GM12872 (cell line): Measurements from ENCODE around the gene MATR3.

Source experiments
- TF ChIP-seq, protein P1 (sequence below): IDR thresholded peaks from 3 replicates; pipeline ENCODE4 v1.5.1; 2011; ENCODE audit warnings: low read depth, mild to moderate bottlenecking, low read length, moderate library complexity; ENCODE audit not compliant: insufficient read depth

MATR3 gene

GRCh38 chr5:139344177-139344576 is 50.6 kb downstream of the MATR3 start:
- TF ChIP-seq, protein P1, sequence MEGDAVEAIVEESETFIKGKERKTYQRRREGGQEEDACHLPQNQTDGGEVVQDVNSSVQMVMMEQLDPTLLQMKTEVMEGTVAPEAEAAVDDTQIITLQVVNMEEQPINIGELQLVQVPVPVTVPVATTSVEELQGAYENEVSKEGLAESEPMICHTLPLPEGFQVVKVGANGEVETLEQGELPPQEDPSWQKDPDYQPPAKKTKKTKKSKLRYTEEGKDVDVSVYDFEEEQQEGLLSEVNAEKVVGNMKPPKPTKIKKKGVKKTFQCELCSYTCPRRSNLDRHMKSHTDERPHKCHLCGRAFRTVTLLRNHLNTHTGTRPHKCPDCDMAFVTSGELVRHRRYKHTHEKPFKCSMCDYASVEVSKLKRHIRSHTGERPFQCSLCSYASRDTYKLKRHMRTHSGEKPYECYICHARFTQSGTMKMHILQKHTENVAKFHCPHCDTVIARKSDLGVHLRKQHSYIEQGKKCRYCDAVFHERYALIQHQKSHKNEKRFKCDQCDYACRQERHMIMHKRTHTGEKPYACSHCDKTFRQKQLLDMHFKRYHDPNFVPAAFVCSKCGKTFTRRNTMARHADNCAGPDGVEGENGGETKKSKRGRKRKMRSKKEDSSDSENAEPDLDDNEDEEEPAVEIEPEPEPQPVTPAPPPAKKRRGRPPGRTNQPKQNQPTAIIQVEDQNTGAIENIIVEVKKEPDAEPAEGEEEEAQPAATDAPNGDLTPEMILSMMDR: no peak

- TF ChIP-seq, protein P1: no peak
Measured at GRCh38 chr5:139354186-139354585, 60.6 kb downstream of the MATR3 start.

DNA sequence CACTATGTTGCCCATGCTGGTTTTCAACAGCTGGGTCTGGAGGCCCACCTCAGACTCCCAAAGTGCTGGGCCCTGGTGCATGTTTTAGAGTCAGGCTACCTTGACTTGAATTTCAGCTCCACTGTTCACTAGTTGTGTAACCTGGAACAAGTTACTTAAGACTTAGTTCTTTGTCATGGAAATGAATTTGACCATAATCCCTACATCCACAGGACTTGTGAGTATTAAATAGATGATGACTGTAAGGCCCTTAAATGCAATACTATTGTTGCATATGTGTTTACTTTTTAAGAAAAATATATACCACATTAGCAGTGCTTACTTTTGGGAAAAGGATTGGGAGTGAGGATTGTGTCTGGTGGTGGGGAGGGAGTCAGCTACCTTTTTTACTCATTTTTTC is 64.5 kb downstream of the MATR3 start:
- TF ChIP-seq, protein P1: no peak

DNA sequence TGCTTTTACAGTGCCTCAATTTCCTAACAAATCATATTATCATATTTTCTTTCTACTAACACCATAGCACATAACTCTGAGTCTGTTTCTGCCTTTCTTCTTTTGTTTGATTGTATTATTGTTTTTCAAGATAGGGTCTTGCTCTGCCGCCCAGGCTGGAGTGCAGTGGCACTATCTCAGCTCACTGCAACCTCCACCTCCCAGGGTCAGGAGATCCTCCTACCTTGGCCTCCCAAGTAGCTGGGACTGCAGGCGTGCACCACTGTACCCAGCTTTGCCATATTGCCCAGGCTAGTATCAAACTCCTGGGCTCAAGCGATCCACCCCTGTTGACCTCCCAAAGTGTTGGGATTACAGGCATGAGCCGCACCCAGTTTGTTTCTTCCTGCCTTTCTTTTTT is 66.8 kb downstream of the MATR3 start:
- TF ChIP-seq, protein P1: no peak

GRCh38 chr5:139361835-139362429 is 68.4 kb downstream of the MATR3 start:
- TF ChIP-seq, protein P1: no peak

DNA sequence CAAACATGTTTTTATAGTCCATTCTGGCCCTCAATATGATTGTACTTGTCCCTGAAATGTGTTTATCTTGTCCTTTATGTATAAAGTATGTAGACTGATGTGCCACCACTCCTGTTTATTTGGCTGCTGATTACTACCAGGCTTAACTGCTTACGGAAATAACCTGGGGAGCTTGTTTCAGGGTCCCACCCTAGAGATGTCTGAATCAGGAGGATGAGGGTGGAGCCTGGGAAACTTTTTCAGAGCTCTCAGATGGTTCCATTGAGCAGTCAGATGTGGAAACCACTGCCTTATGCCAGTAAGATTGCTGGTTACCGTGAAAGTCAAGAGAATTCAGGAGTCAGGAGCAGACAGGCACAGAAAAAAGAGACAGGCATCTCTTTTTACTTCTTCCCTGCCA is 70.4 kb downstream of the MATR3 start:
- TF ChIP-seq, protein P1: no peak

DNA sequence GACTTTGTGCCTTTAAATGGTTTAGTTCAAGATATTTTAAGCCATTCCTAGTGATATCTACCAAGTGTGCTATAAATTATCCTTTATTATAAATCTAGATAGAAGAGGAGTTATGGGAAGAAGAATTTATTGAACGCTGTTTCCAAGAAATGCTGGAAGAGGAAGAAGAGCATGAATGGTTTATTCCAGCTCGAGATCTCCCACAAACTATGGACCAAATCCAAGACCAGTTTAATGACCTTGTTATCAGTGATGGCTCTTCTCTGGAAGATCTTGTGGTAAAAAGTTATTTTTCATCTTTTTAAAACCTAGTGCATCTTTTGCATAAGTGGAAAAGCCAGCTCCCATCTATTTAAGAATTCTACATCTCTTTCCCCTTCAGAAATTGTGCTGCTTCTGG is 70.9 kb downstream of the MATR3 start:
- TF ChIP-seq, protein P1: no peak

GRCh38 chr5:139368613-139369012 is 75.1 kb downstream of the MATR3 start:
- TF ChIP-seq, protein P1: no peak
